ENCODE results near the gene GIMD1. TPM values are rescaled to one million over a fixed set of nuclear protein-coding genes. Genes with fewer than 3 reads are reported as not detected.

Gene GIMD1
- total RNA-seq, 4 donors from 2014 or later, result not detected

DNA sequence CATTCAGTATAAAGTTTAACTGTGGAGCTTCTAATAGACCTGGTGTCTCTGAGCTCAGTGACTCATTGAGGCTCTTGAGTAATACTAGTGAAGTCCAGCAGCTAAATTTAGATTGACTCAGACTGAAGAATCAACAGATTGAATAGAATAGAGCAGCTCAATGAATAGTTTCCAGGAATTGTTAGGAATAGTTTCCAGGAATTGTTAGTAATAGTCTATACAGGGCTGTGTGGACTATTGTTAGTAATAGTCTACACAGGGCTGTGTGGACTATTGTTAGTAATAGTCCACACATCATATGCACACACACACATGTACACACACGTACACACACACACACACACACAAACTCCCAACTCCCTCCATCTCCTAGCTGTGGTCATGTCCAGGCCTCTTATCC, 3.0 kb downstream of the GIMD1 start:
- Histone ChIP-seq H3K9me3 (no peaks in the 10 kb centered on the region), H3K36me3 (no peaks in the 10 kb centered on the region), H3K27me3 (no peaks in the 10 kb centered on the region), H3K4me1 (peaks cover 0 to 6% (median 0%) of the 10 kb centered on the region in 3 donors), H3K27ac (no peak overlapping the region), H3K4me3 (no peak overlapping the region)
- TF ChIP-seq POLR2A (IDR thresholded peaks at IDR 0.05) (no peak), POLR2AphosphoS5 (IDR thresholded peaks at IDR 0.05) (no peak), EP300 (IDR thresholded peaks at IDR 0.05) (no peak)
- TF ChIP-seq, protein P1, sequence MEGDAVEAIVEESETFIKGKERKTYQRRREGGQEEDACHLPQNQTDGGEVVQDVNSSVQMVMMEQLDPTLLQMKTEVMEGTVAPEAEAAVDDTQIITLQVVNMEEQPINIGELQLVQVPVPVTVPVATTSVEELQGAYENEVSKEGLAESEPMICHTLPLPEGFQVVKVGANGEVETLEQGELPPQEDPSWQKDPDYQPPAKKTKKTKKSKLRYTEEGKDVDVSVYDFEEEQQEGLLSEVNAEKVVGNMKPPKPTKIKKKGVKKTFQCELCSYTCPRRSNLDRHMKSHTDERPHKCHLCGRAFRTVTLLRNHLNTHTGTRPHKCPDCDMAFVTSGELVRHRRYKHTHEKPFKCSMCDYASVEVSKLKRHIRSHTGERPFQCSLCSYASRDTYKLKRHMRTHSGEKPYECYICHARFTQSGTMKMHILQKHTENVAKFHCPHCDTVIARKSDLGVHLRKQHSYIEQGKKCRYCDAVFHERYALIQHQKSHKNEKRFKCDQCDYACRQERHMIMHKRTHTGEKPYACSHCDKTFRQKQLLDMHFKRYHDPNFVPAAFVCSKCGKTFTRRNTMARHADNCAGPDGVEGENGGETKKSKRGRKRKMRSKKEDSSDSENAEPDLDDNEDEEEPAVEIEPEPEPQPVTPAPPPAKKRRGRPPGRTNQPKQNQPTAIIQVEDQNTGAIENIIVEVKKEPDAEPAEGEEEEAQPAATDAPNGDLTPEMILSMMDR (IDR thresholded peaks at IDR 0.05), result no peak
- ATAC-seq, result peak; percentile 82
- WGBS, 2 donors (ENCODE audit: low coverage in 1 of 2), result 89% methylated on average over 1 of the region's 1 CpG; no CpG with 5 or more reads in 1 of the 2 donors

- Histone ChIP-seq H3K36me3 (no peaks in the 10 kb centered on the region), H3K9me3 (no peaks in the 10 kb centered on the region), H3K27me3 (no peaks in the 10 kb centered on the region), H3K27ac (no peak overlapping the region), H3K4me1 (peaks cover 0 to 6% (median 0%) of the 10 kb centered on the region in 3 donors), H3K4me3 (no peak overlapping the region)
- TF ChIP-seq POLR2AphosphoS5 (IDR thresholded peaks at IDR 0.05), result no peak
- no peak for TF ChIP-seq EP300 (IDR thresholded peaks at IDR 0.05)
- TF ChIP-seq POLR2A (IDR thresholded peaks at IDR 0.05), result no peak
- TF ChIP-seq, protein P1 (IDR thresholded peaks at IDR 0.05), result no peak
- no peak for ATAC-seq
- 80% methylated on average over 1 of the region's 1 CpG; no CpG with 5 or more reads in 1 of the 2 donors for WGBS, 2 donors (ENCODE audit: low coverage in 1 of 2)
These were observed 4.3 kb downstream of the GIMD1 start for GRCh38 chr4:106364282-106364681.

GRCh38 chr4:106362086-106362825, 6.3 kb downstream of the GIMD1 start:
- Histone ChIP-seq H3K36me3 (no peaks in the 10 kb centered on the region), H3K27ac (no peak overlapping the region), H3K9me3 (no peaks in the 10 kb centered on the region), H3K27me3 (no peaks in the 10 kb centered on the region), H3K4me3 (no peak overlapping the region), H3K4me1 (peaks cover 0 to 6% (median 0%) of the 10 kb centered on the region in 3 donors)
- 59 to 61% methylated on average over 3 of the region's 3 CpGs for WGBS, 2 donors (ENCODE audit: low coverage in 1 of 2)
- no peak for ATAC-seq
- TF ChIP-seq POLR2A (IDR thresholded peaks at IDR 0.05) (no peak), EP300 (IDR thresholded peaks at IDR 0.05) (no peak), POLR2AphosphoS5 (IDR thresholded peaks at IDR 0.05) (no peak)
- TF ChIP-seq, protein P1 (IDR thresholded peaks at IDR 0.05), result no peak

DNA sequence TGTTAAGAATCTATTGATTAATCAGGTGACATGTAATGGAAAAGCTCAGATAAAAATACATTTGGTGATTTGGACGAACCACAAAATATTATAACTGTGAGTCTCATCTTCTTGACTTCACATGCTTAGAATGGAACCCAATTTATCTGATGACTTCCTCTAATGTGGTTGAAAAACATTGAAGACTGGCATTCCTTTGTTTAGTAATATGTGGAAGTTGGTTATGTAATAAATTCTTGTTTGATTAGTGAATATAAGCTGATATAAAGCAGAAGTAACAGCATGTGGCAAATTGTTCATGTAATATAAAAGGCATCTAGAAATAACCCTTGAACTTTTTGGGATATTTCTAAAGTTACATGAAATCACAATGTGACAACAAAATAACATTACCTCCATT, 9.7 kb downstream of the GIMD1 start:
- ATAC-seq, result no peak
- 62 to 100% methylated on average over 1 of the region's 1 CpG for WGBS, 2 donors (ENCODE audit: low coverage in 1 of 2)
- Histone ChIP-seq H3K36me3 (no peaks in the 10 kb centered on the region), H3K27me3 (no peaks in the 10 kb centered on the region), H3K27ac (no peak overlapping the region), H3K9me3 (no peaks in the 10 kb centered on the region), H3K4me3 (no peak overlapping the region), H3K4me1 (no peaks in the 10 kb centered on the region)
- TF ChIP-seq EP300 (IDR thresholded peaks at IDR 0.05) (no peak), POLR2A (IDR thresholded peaks at IDR 0.05) (no peak), POLR2AphosphoS5 (IDR thresholded peaks at IDR 0.05) (no peak)
- TF ChIP-seq, protein P1 (IDR thresholded peaks at IDR 0.05), result no peak

DNA sequence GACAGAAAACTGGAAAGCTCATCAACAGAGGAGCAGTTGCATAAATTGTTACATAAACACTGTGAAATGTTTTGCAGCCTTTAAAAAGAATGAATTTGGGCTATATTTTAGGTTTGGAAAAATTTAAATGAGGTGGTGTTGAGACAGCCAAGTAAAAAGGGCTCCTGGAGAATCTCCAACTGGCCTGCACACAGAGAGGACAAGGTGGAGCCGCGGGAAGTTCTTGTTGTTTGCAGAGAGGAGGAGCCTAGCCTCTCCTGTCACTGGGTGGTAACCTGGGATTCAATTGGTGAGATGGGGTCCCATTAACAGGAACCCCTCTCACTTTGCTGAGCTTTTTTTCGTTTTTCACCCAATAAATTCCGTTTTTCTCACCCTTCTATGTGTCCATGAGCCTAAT, 13.4 kb downstream of the GIMD1 start:
- no peak overlapping the region for H3K27ac ChIP-seq
- no peaks in the 10 kb centered on the region for H3K9me3 ChIP-seq
- no peaks in the 10 kb centered on the region for H3K27me3 ChIP-seq
- peaks cover 0 to 23% of the 10 kb centered on the region in 2 donors for H3K36me3 ChIP-seq
- WGBS, 2 donors (ENCODE audit: low coverage in 1 of 2), result 40 to 41% methylated on average over 3 to 4 of the region's 4 CpGs
- no peak for ATAC-seq
- no peak for TF ChIP-seq POLR2A (IDR thresholded peaks at IDR 0.05)
- no peak for TF ChIP-seq EP300 (IDR thresholded peaks at IDR 0.05)
- TF ChIP-seq POLR2AphosphoS5 (IDR thresholded peaks at IDR 0.05), result no peak
- TF ChIP-seq, protein P1 (IDR thresholded peaks at IDR 0.05), result no peak
- H3K4me3 ChIP-seq, result no peak overlapping the region
- no peaks in the 10 kb centered on the region for H3K4me1 ChIP-seq

All from gastroesophageal sphincter (tissue), 4 donors.